Measurements from ENCODE around the gene DOCK9.

GRCh38 chr13:98896868-98897144 lies 81.1 kb downstream of the DOCK9 start:
- TF ChIP-seq, protein P1, sequence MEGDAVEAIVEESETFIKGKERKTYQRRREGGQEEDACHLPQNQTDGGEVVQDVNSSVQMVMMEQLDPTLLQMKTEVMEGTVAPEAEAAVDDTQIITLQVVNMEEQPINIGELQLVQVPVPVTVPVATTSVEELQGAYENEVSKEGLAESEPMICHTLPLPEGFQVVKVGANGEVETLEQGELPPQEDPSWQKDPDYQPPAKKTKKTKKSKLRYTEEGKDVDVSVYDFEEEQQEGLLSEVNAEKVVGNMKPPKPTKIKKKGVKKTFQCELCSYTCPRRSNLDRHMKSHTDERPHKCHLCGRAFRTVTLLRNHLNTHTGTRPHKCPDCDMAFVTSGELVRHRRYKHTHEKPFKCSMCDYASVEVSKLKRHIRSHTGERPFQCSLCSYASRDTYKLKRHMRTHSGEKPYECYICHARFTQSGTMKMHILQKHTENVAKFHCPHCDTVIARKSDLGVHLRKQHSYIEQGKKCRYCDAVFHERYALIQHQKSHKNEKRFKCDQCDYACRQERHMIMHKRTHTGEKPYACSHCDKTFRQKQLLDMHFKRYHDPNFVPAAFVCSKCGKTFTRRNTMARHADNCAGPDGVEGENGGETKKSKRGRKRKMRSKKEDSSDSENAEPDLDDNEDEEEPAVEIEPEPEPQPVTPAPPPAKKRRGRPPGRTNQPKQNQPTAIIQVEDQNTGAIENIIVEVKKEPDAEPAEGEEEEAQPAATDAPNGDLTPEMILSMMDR (IDR thresholded peaks at IDR 0.05): no peak
- no peak for TF ChIP-seq POLR2AphosphoS5 (IDR thresholded peaks at IDR 0.05)

All from esophagus muscularis mucosa (tissue), 3 donors.